ENCODE data around the gene INTS1.

GRCh38 chr7:1533547-1534329 lies 29.5 kb upstream of the INTS1 start:
- TF ChIP-seq, protein P1, sequence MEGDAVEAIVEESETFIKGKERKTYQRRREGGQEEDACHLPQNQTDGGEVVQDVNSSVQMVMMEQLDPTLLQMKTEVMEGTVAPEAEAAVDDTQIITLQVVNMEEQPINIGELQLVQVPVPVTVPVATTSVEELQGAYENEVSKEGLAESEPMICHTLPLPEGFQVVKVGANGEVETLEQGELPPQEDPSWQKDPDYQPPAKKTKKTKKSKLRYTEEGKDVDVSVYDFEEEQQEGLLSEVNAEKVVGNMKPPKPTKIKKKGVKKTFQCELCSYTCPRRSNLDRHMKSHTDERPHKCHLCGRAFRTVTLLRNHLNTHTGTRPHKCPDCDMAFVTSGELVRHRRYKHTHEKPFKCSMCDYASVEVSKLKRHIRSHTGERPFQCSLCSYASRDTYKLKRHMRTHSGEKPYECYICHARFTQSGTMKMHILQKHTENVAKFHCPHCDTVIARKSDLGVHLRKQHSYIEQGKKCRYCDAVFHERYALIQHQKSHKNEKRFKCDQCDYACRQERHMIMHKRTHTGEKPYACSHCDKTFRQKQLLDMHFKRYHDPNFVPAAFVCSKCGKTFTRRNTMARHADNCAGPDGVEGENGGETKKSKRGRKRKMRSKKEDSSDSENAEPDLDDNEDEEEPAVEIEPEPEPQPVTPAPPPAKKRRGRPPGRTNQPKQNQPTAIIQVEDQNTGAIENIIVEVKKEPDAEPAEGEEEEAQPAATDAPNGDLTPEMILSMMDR (conservative IDR thresholded peaks at IDR 0.05; ENCODE audit: low read depth in 2 of 2) = no peak
- TF ChIP-seq EZH2phosphoT487 (IDR thresholded peaks at IDR 0.05; ENCODE audit: unreplicated experiment) = no peak

Data from GM23338 (cell line).